Measurements from ENCODE around the gene KLC4.
"Not testable (repeated sequence)": the region's sequence is repeated elsewhere in the genome, so short reads cannot be mapped to it uniquely, and the experiment has no call there.

Gene KLC4

DNA sequence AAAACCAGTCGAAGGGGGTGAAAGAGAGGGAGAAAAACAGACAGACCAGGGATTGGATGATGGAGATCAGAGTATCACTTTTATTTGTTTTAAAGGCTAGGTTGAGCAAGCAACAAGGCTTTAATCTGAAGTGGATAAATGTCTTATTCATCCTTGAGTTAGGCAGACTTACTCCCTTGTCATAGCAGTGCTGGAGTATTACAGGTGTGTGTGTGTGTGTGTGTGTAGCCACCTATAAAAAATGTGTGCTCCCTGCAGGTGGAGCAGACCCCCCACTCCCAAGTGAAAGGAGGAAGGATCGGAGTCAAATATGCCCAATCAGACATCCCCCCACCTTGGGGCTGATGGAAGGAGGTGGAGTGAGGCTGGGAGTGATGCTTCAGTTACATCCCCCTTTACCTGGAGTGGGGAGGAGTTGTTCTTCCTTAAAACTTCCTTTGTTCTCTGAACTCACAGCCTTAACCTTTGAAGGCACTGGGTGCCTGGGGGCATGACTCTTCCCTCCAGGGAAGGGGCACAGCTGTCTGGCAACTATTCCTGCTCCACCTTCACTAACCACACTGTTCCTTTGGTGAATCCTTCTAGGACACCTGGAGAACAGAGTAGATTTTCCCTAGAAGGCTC is 43.9 kb downstream of the KLC4 start:
- H3K27ac ChIP-seq (ENCODE audit: low read length), result no peak overlapping the region
- H3K4me3 ChIP-seq (ENCODE audit: low read length), result no peak overlapping the region
- no peaks in the 10 kb centered on the region for H3K9me3 ChIP-seq (ENCODE audit: control insufficient read depth, low read depth, low read length)
- H3K9ac ChIP-seq (ENCODE audit: low read length), result no peak overlapping the region
- no peaks in the 10 kb centered on the region for H3K27me3 ChIP-seq (ENCODE audit: control insufficient read depth, insufficient read depth, low read length)
- peaks cover 18% of the 10 kb centered on the region for H3K4me1 ChIP-seq (ENCODE audit: control insufficient read depth, low read depth, low read length)
- no peaks in the 10 kb centered on the region for H3K36me3 ChIP-seq (ENCODE audit: control insufficient read depth, low read depth, low read length)

DNA sequence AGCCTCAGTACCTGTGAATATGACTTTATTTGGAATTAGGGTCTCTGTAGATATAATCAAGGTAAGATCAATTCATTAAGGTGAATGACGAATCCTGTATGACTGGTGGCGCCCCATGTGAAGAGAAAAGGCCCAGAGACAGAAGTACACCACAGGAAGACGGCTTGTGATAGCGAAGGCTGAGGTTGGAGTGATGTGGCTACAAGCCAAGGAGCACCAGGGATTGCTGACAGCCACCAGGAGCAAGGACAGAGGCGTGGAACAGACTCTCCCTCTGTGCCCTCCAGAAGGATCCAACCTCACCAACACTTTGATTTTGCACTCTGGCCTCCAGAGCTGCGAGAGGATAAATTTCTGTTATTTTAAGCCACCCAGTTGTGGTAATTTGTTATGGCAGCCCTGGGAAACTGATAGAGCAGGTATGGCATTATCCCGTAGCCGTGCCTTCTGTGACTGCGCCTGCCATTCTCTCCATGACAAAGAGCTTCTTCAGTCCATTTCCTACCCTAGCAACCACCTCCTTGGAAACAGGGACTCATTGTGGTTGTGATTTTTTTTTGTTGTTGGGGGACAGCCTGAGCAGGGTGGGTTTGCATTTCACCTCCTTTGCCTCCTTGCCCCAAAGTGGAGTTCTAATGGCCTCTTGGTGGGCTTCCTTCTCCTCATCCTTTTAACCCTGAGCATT is 46.2 kb downstream of the KLC4 start:
- Histone ChIP-seq H3K36me3 (ENCODE audit: control insufficient read depth, low read depth, low read length) (no peaks in the 10 kb centered on the region), H3K27me3 (ENCODE audit: control insufficient read depth, insufficient read depth, low read length) (no peaks in the 10 kb centered on the region), H3K4me1 (ENCODE audit: control insufficient read depth, low read depth, low read length) (peaks cover 18% of the 10 kb centered on the region), H3K9ac (ENCODE audit: low read length) (no peak overlapping the region), H3K9me3 (ENCODE audit: control insufficient read depth, low read depth, low read length) (no peaks in the 10 kb centered on the region), H3K27ac (ENCODE audit: low read length) (no peak overlapping the region), H3K4me3 (ENCODE audit: low read length) (no peak overlapping the region)

GRCh38 chr6:43107344-43108062 is 48.1 kb downstream of the KLC4 start:
- no peaks in the 10 kb centered on the region for H3K9me3 ChIP-seq (ENCODE audit: control insufficient read depth, low read depth, low read length)
- no peak overlapping the region for H3K4me3 ChIP-seq (ENCODE audit: low read length)
- H3K36me3 ChIP-seq (ENCODE audit: control insufficient read depth, low read depth, low read length), result no peaks in the 10 kb centered on the region
- H3K9ac ChIP-seq (ENCODE audit: low read length), result no peak overlapping the region
- H3K27ac ChIP-seq (ENCODE audit: low read length), result no peak overlapping the region
- no peaks in the 10 kb centered on the region for H3K27me3 ChIP-seq (ENCODE audit: control insufficient read depth, insufficient read depth, low read length)
- H3K4me1 ChIP-seq (ENCODE audit: control insufficient read depth, low read depth, low read length), result peaks cover 18% of the 10 kb centered on the region

- H3K9me3 ChIP-seq (ENCODE audit: control insufficient read depth, low read depth, low read length), result no peaks in the 10 kb centered on the region
- peaks cover 13% of the 10 kb centered on the region for H3K4me1 ChIP-seq (ENCODE audit: control insufficient read depth, low read depth, low read length)
- H3K27me3 ChIP-seq (ENCODE audit: control insufficient read depth, insufficient read depth, low read length), result no peaks in the 10 kb centered on the region
- H3K9ac ChIP-seq (ENCODE audit: low read length), result no peak overlapping the region
- H3K27ac ChIP-seq (ENCODE audit: low read length), result peak overlapping the region; percentile 17
- no peak overlapping the region for H3K4me3 ChIP-seq (ENCODE audit: low read length)
- H3K36me3 ChIP-seq (ENCODE audit: control insufficient read depth, low read depth, low read length), result no peaks in the 10 kb centered on the region
These were observed 54.2 kb downstream of the KLC4 start for GRCh38 chr6:43113431-43114260.

- Histone ChIP-seq H3K9ac (ENCODE audit: low read length) (no peak overlapping the region), H3K36me3 (ENCODE audit: control insufficient read depth, low read depth, low read length) (no peaks in the 10 kb centered on the region), H3K27me3 (ENCODE audit: control insufficient read depth, insufficient read depth, low read length) (no peaks in the 10 kb centered on the region), H3K4me1 (ENCODE audit: control insufficient read depth, low read depth, low read length) (peaks cover 13% of the 10 kb centered on the region), H3K9me3 (ENCODE audit: control insufficient read depth, low read depth, low read length) (no peaks in the 10 kb centered on the region), H3K4me3 (ENCODE audit: low read length) (no peak overlapping the region), H3K27ac (ENCODE audit: low read length) (no peak overlapping the region)
These were observed 55.9 kb downstream of the KLC4 start for GRCh38 chr6:43115365-43115764.

DNA sequence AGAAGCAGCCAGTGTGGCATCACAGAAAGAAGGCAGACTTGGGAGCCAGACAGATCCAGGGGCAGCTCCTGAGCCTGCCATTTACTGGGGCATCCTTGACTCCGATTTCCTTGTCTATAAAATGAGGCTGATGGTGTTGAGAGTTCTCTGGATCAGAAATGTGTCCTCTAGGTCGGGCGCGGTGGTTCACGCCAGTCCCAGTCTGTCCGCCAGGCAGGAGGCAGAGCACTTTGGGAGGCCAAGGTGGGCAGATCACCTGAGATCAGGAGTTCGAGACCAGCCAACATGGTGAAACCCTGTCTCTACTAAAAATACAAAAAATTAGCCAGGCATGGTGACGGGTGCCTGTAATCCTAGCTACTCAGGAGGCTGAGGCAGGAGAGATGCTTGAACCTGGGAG is 58.0 kb downstream of the KLC4 start:
- H3K27me3 ChIP-seq (ENCODE audit: control insufficient read depth, insufficient read depth, low read length); H3K36me3 ChIP-seq (ENCODE audit: control insufficient read depth, low read depth, low read length); H3K4me3 ChIP-seq (ENCODE audit: low read length); H3K9me3 ChIP-seq (ENCODE audit: control insufficient read depth, low read depth, low read length); H3K9ac ChIP-seq (ENCODE audit: low read length); H3K27ac ChIP-seq (ENCODE audit: low read length): not testable (repeated sequence)
- peaks cover 13% of the 10 kb centered on the region for H3K4me1 ChIP-seq (ENCODE audit: control insufficient read depth, low read depth, low read length)

- H3K4me3 ChIP-seq (ENCODE audit: low read length), result no peak overlapping the region
- H3K27me3 ChIP-seq (ENCODE audit: control insufficient read depth, insufficient read depth, low read length), result no peaks in the 10 kb centered on the region
- H3K36me3 ChIP-seq (ENCODE audit: control insufficient read depth, low read depth, low read length), result no peaks in the 10 kb centered on the region
- H3K4me1 ChIP-seq (ENCODE audit: control insufficient read depth, low read depth, low read length), result peaks cover 13% of the 10 kb centered on the region
- H3K9me3 ChIP-seq (ENCODE audit: control insufficient read depth, low read depth, low read length), result no peaks in the 10 kb centered on the region
- H3K9ac ChIP-seq (ENCODE audit: low read length), result no peak overlapping the region
- H3K27ac ChIP-seq (ENCODE audit: low read length), result no peak overlapping the region
These were observed 60.1 kb downstream of the KLC4 start for GRCh38 chr6:43119482-43119881.

DNA sequence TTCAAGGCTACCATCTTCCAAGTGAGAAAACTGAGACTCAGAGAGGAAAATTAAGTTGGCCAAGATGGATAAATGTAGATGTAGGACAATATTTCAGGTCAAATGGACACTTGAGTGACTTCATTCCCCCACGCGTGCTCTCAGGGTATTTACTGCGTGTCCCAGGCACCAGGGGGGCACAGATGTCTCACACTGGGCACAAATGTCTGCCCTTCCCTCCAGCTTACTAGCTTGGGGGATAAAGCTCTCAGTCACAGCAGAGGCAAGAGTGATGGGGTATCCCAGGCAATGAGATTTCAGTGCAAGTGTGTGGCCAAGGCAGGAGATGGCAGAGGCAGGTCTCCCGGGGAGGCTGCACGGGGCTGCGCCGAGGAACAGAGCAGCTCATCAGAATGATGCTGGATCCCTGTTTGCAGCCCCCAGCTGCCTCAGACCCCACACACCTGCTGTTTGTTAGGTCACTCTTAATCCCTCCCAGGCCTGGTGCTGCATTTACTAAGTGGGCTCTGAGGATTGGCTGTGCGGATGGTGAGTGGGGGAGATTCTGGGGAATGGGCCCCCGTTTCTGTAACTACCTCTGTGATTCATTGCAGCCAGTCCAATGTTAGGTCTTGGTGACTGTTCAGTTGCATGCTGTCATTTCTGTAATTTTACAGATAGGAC is 60.8 kb downstream of the KLC4 start:
- H3K4me1 ChIP-seq (ENCODE audit: control insufficient read depth, low read depth, low read length), result peaks cover 12% of the 10 kb centered on the region
- H3K9ac ChIP-seq (ENCODE audit: low read length), result no peak overlapping the region
- H3K27ac ChIP-seq (ENCODE audit: low read length), result no peak overlapping the region

GRCh38 chr6:43120944-43121913 is 61.8 kb downstream of the KLC4 start:
- Histone ChIP-seq H3K36me3 (ENCODE audit: control insufficient read depth, low read depth, low read length) (no peaks in the 10 kb centered on the region), H3K4me3 (ENCODE audit: low read length) (no peak overlapping the region), H3K27ac (ENCODE audit: low read length) (no peak overlapping the region), H3K27me3 (ENCODE audit: control insufficient read depth, insufficient read depth, low read length) (no peaks in the 10 kb centered on the region), H3K4me1 (ENCODE audit: control insufficient read depth, low read depth, low read length) (peaks cover 11% of the 10 kb centered on the region), H3K9ac (ENCODE audit: low read length) (no peak overlapping the region), H3K9me3 (ENCODE audit: control insufficient read depth, low read depth, low read length) (no peaks in the 10 kb centered on the region)

More for the DNA sequence above, 60.8 kb downstream of the KLC4 start:
- H3K4me3 ChIP-seq (ENCODE audit: low read length), result no peak overlapping the region
- no peaks in the 10 kb centered on the region for H3K36me3 ChIP-seq (ENCODE audit: control insufficient read depth, low read depth, low read length)
- H3K27me3 ChIP-seq (ENCODE audit: control insufficient read depth, insufficient read depth, low read length), result no peaks in the 10 kb centered on the region
- no peaks in the 10 kb centered on the region for H3K9me3 ChIP-seq (ENCODE audit: control insufficient read depth, low read depth, low read length)

GRCh38 chr6:43122146-43122545 is 62.7 kb downstream of the KLC4 start:
- H3K4me1 ChIP-seq (ENCODE audit: control insufficient read depth, low read depth, low read length), result peaks cover 15% of the 10 kb centered on the region
- H3K36me3 ChIP-seq (ENCODE audit: control insufficient read depth, low read depth, low read length), result no peaks in the 10 kb centered on the region
- H3K4me3 ChIP-seq (ENCODE audit: low read length), result no peak overlapping the region
- no peaks in the 10 kb centered on the region for H3K27me3 ChIP-seq (ENCODE audit: control insufficient read depth, insufficient read depth, low read length)
- no peak overlapping the region for H3K9ac ChIP-seq (ENCODE audit: low read length)
- no peaks in the 10 kb centered on the region for H3K9me3 ChIP-seq (ENCODE audit: control insufficient read depth, low read depth, low read length)
- no peak overlapping the region for H3K27ac ChIP-seq (ENCODE audit: low read length)
